MCF 10A (cell line): Measurements from ENCODE around the gene SLAMF9. TPM values are rescaled to one million over a fixed set of nuclear protein-coding genes. Genes with fewer than 3 reads are reported as not detected.

Experiments
- BruUV-seq: library from RNA; stranded (reverse); fragments of 400-500 nt; replicated peaks from 2 replicates; lab custom pipeline; 2021; lab: Mats Ljungman, UMichigan
- CTCF ChIA-PET: fragments of 300-600 bp; sonication (Branson Sonifier 250); formaldehyde crosslinking; extraction: SDS; loops from one replicate; lab custom pipeline; 2021; ENCODE audit warnings: antibody characterized with exemption, inconsistent platforms; lab: Yijun Ruan, JAX
- POLR2A ChIA-PET: fragments of 300-600, 350-650 bp; sonication (Branson Sonifier 250); formaldehyde crosslinking; extraction: SDS; loops from one replicate; lab custom pipeline; 2020; ENCODE audit warnings: antibody characterized with exemption, inconsistent platforms; lab: Yijun Ruan, JAX
- DNase-seq: peaks from one replicate; pipeline ENCODE4 v3.0.0-alpha.2; 2018; ENCODE audit not compliant: unreplicated experiment
- H3K27ac Mint-ChIP-seq: one replicate; pipeline ENCODE4 v1.8.0; 2022; ENCODE audit warnings: mild to moderate bottlenecking, low read depth, mixed read lengths; ENCODE audit not compliant: unreplicated experiment
- H3K27me3 Mint-ChIP-seq: one replicate; pipeline ENCODE4 v1.8.0; 2022; ENCODE audit warnings: mixed read lengths; ENCODE audit not compliant: insufficient read depth, unreplicated experiment
- H3K36me3 Mint-ChIP-seq: one replicate; pipeline ENCODE4 v1.8.0; 2022; ENCODE audit warnings: mild to moderate bottlenecking, moderate library complexity, mixed read lengths; ENCODE audit not compliant: insufficient read depth, unreplicated experiment
- H3K4me1 Mint-ChIP-seq: one replicate; pipeline ENCODE4 v1.8.0; 2022; ENCODE audit warnings: mixed read lengths; ENCODE audit not compliant: insufficient read depth, unreplicated experiment
- H3K4me3 Mint-ChIP-seq: one replicate; pipeline ENCODE4 v1.8.0; 2022; ENCODE audit warnings: mild to moderate bottlenecking, moderate library complexity, mixed read lengths; ENCODE audit not compliant: unreplicated experiment
- H3K9me3 Mint-ChIP-seq: one replicate; pipeline ENCODE4 v1.8.0; 2022; ENCODE audit warnings: mixed read lengths; ENCODE audit not compliant: unreplicated experiment
- CTCF ChIP-seq: fragments of 200-600 bp; IDR thresholded peaks from one replicate; pipeline ENCODE4 v1.8.0; 2022; ENCODE audit warnings: antibody characterized with exemption, mild to moderate bottlenecking; ENCODE audit not compliant: unreplicated experiment
- intact Hi-C: fragments of 100-400 bp; cut with micrococcal nuclease; formaldehyde crosslinking; loops from 2 replicates; pipeline ENCODE4 v1.14.1; 2022
- total RNA-seq: library from RNA; stranded (reverse); gene quantifications from 2 replicates; pipeline ENCODE4 v1.2.3, GENCODE V29; 2022

The SLAMF9 gene
- total RNA-seq, 1 experiment from 2014 or later, result not detected

GRCh38 chr1:159951551-159951950, 2.5 kb downstream of the SLAMF9 start:
- no peaks in the 10 kb centered on the region for H3K36me3 Mint-ChIP-seq
- no peak for DNase-seq
- no peaks in the 10 kb centered on the region for H3K9me3 Mint-ChIP-seq
- H3K27ac Mint-ChIP-seq, result no peak overlapping the region
- BruUV-seq, result no TSS peak
- ChIA-PET CTCF (interaction anchor here (1.2 to 52.4 kb wide), 6 partner anchors 9 to 152 kb away, joined by 3 to 1675 read pairs (median 6); no protein-coding TSS in a partner anchor), POLR2A (no interaction called here)
- H3K4me3 Mint-ChIP-seq, result no peak overlapping the region
- peaks cover 36% of the 10 kb centered on the region for H3K4me1 Mint-ChIP-seq
- H3K27me3 Mint-ChIP-seq, result no peaks in the 10 kb centered on the region
- no peak for TF ChIP-seq CTCF
- intact Hi-C loops, result no loop called here

- Mint-ChIP-seq H3K4me3 (no peak overlapping the region), H3K27ac (no peak overlapping the region), H3K36me3 (no peaks in the 10 kb centered on the region), H3K9me3 (no peaks in the 10 kb centered on the region), H3K4me1 (peaks cover 39% of the 10 kb centered on the region), H3K27me3 (no peaks in the 10 kb centered on the region)
- CTCF ChIA-PET, result interaction anchor here (1.2 to 52.4 kb wide), 5 partner anchors 8 to 152 kb away, joined by 3 to 1675 read pairs (median 7); no protein-coding TSS in a partner anchor
- intact Hi-C loops, result no loop called here
- POLR2A ChIA-PET, result no interaction called here
- no peak for TF ChIP-seq CTCF
- DNase-seq, result no peak
- BruUV-seq, result no TSS peak
Observed at GRCh38 chr1:159951016-159951415, 3.0 kb downstream of the SLAMF9 start.

- Mint-ChIP-seq H3K27ac (no peak overlapping the region), H3K36me3 (no peaks in the 10 kb centered on the region), H3K4me1 (peaks cover 46% of the 10 kb centered on the region), H3K4me3 (no peak overlapping the region), H3K9me3 (no peaks in the 10 kb centered on the region), H3K27me3 (no peaks in the 10 kb centered on the region)
- ChIA-PET CTCF (interaction anchor here (0.6 to 52.4 kb wide), 6 partner anchors 11 to 341 kb away, joined by 3 to 1675 read pairs (median 3); no protein-coding TSS in a partner anchor), POLR2A (interaction anchor here (0.7 to 2.7 kb wide), 6 partner anchors 8 to 81 kb away, joined by 3 to 25 read pairs (median 8); partner anchors contain the start of gene TAGLN2)
- no TSS peak for BruUV-seq
- DNase-seq, result no peak
- no peak for TF ChIP-seq CTCF
- intact Hi-C loops, result no loop called here
Observed at GRCh38 chr1:159949981-159950381, 4.1 kb downstream of the SLAMF9 start.

DNA sequence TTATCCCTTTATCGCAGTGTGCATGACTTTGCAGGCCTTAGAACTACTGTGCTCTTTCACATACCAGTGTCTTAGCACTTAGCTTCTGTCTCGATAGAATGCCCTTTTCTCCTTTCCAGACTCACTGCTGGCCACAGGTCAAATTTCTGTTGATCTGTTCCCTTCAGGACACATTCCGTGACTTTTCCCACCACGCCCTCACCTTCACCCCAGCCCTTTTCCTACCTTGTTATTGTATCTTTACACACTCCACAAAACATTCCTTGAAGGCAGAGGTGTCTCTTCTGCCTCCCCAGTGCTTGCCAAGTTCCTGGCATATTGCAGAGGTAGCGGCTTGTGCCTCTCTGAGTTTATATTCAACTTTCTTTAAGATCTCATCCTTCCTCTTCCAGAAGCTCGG, 4.9 kb downstream of the SLAMF9 start:
- no TSS peak for BruUV-seq
- peak overlapping the region; percentile 7 for H3K4me3 Mint-ChIP-seq
- H3K27ac Mint-ChIP-seq, result peak overlapping the region; percentile 55
- ChIA-PET POLR2A (interaction anchor here (0.6 to 2.7 kb wide), 11 partner anchors 9 to 82 kb away, joined by 3 to 25 read pairs (median 3); partner anchors contain the start of gene TAGLN2), CTCF (interaction anchor here (0.6 to 52.4 kb wide), 7 partner anchors 10 to 803 kb away, joined by 3 to 1675 read pairs (median 3); no protein-coding TSS in a partner anchor)
- intact Hi-C loops, result no loop called here
- H3K27me3 Mint-ChIP-seq, result no peaks in the 10 kb centered on the region
- H3K9me3 Mint-ChIP-seq, result no peaks in the 10 kb centered on the region
- H3K36me3 Mint-ChIP-seq, result no peaks in the 10 kb centered on the region
- no peak for TF ChIP-seq CTCF
- peaks cover 51% of the 10 kb centered on the region for H3K4me1 Mint-ChIP-seq
- peak; percentile 30 for DNase-seq
